Measurements from ENCODE around the gene CALD1. TPM values are rescaled to one million over a fixed set of nuclear protein-coding genes. Genes with fewer than 3 reads are reported as not detected.
A peak's percentile ranks its signal among the peaks of the same experiment; 100 is the strongest.

CALD1 gene, protein sequence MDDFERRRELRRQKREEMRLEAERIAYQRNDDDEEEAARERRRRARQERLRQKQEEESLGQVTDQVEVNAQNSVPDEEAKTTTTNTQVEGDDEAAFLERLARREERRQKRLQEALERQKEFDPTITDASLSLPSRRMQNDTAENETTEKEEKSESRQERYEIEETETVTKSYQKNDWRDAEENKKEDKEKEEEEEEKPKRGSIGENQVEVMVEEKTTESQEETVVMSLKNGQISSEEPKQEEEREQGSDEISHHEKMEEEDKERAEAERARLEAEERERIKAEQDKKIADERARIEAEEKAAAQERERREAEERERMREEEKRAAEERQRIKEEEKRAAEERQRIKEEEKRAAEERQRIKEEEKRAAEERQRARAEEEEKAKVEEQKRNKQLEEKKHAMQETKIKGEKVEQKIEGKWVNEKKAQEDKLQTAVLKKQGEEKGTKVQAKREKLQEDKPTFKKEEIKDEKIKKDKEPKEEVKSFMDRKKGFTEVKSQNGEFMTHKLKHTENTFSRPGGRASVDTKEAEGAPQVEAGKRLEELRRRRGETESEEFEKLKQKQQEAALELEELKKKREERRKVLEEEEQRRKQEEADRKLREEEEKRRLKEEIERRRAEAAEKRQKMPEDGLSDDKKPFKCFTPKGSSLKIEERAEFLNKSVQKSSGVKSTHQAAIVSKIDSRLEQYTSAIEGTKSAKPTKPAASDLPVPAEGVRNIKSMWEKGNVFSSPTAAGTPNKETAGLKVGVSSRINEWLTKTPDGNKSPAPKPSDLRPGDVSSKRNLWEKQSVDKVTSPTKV
- 1,000 to 10,000 TPM in 1 of 5 donors, 100 to 1,000 TPM in 4; 300 to 1,007 (median 620) TPM for total RNA-seq
- 100 to 1,000 TPM; 146 to 179 (median 172) TPM for polyA plus RNA-seq
- long read RNA-seq, donor 1, full-length matches to known transcripts: 21 of 204 reads
- long read RNA-seq, donor 1, partial matches to known transcripts: 183 of 204 reads
- long read RNA-seq, donor 1, other reads (novel, unspliced or antisense): 0 of 204 reads
- long read RNA-seq, donor 2, full-length matches to known transcripts: 31 of 149 reads
- long read RNA-seq, donor 2, partial matches to known transcripts: 118 of 149 reads
- long read RNA-seq, donor 2, other reads (novel, unspliced or antisense): 0 of 149 reads
- long read RNA-seq, donor 3, full-length matches to known transcripts: 8 of 57 reads
- long read RNA-seq, donor 3, partial matches to known transcripts: 49 of 57 reads
- long read RNA-seq, donor 3, other reads (novel, unspliced or antisense): 0 of 57 reads
- long read RNA-seq, donor 4, partial matches to known transcripts: 17 of 19 reads
- long read RNA-seq, donor 4, other reads (novel, unspliced or antisense): 0 of 19 reads
- long read RNA-seq, donor 5, full-length matches to known transcripts: 7 of 184 reads
- long read RNA-seq, donor 5, partial matches to known transcripts: 165 of 184 reads
- long read RNA-seq, donor 5, other reads (novel, unspliced or antisense): 12 of 184 reads
- long read RNA-seq, donor 6, full-length matches to known transcripts: 36 of 319 reads
- long read RNA-seq, donor 6, partial matches to known transcripts: 283 of 319 reads
- long read RNA-seq, donor 6, other reads (novel, unspliced or antisense): 0 of 319 reads
- long read RNA-seq, donor 7, full-length matches to known transcripts: 9 of 417 reads
- long read RNA-seq, donor 7, partial matches to known transcripts: 408 of 417 reads
- long read RNA-seq, donor 7, other reads (novel, unspliced or antisense): 0 of 417 reads
- long read RNA-seq, donor 8, full-length matches to known transcripts: 11 of 119 reads
- long read RNA-seq, donor 8, partial matches to known transcripts: 108 of 119 reads
- long read RNA-seq, donor 8, other reads (novel, unspliced or antisense): 0 of 119 reads
- long read RNA-seq, donor 9, full-length matches to known transcripts: 8 of 129 reads
- long read RNA-seq, donor 9, partial matches to known transcripts: 121 of 129 reads
- long read RNA-seq, donor 9, other reads (novel, unspliced or antisense): 0 of 129 reads
- long read RNA-seq, donor 10, full-length matches to known transcripts: 7 of 77 reads
- long read RNA-seq, donor 10, partial matches to known transcripts: 70 of 77 reads
- long read RNA-seq, donor 10, other reads (novel, unspliced or antisense): 0 of 77 reads

DNA sequence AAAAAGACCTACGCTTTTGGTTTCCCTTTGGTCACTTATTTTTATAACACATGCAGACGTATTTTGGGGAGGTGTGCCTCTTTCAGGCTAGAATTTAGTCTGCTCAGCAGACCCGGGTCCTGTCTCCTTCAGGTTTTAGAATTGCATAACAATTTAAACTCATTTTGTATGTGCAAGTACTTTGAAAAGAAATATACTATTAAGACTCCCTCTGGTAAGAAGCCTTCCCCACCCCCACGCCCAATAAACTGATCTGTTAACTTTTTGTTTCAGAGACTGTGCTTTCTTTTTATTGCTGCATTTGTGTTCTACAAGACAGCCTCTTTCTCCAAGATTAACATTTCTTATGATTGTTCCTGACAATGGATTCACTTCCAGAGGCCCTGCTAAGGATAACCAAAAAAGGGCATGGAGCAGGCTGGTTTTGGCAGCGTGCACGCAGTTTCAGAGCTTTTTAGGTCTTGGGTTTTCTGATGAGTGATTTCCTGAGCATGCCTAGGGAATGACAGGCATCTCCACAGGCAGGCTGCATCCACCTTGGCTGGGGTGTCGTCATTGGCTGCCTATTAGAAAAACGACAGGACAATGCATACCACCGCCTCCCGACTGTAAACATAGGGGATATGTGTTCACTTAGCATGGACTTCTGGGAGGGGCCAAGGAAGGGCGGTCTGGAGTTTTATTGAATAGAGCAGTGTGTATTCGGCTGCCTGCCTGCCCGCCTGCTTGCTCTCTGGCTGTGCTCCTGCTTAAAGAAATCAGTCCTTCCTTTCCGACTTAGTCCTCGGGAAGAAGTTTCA, at the start of gene CALD1:
Gene CALD1, plus strand, starts transcription at position 694 of the 800 bp plus-strand sequence. CDS start 88,100 bp downstream, outside the sequence.
- no peaks in the 10 kb centered on the region for H3K27me3 ChIP-seq
- peak within 1 kb of the TSS; percentile 44 to 56 (median 52) for H3K4me3 ChIP-seq
- no peaks in the 10 kb centered on the region for H3K36me3 ChIP-seq
- TF ChIP-seq POLR2A (IDR thresholded peaks at IDR 0.05): peak in 2 of 4 donors; percentile 18 to 24
- peak; percentile 84 for TF ChIP-seq EP300 (IDR thresholded peaks at IDR 0.05)
- TF ChIP-seq, protein P1, sequence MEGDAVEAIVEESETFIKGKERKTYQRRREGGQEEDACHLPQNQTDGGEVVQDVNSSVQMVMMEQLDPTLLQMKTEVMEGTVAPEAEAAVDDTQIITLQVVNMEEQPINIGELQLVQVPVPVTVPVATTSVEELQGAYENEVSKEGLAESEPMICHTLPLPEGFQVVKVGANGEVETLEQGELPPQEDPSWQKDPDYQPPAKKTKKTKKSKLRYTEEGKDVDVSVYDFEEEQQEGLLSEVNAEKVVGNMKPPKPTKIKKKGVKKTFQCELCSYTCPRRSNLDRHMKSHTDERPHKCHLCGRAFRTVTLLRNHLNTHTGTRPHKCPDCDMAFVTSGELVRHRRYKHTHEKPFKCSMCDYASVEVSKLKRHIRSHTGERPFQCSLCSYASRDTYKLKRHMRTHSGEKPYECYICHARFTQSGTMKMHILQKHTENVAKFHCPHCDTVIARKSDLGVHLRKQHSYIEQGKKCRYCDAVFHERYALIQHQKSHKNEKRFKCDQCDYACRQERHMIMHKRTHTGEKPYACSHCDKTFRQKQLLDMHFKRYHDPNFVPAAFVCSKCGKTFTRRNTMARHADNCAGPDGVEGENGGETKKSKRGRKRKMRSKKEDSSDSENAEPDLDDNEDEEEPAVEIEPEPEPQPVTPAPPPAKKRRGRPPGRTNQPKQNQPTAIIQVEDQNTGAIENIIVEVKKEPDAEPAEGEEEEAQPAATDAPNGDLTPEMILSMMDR (IDR thresholded peaks at IDR 0.05): no peak
- peak; percentile 79 to 85 (median 85) for TF ChIP-seq POLR2AphosphoS5 (IDR thresholded peaks at IDR 0.05)
- H3K9me3 ChIP-seq: no peaks in the 10 kb centered on the region
- 19 to 25% (median 24%) methylated on average over 10 to 15 of the region's 15 CpGs for WGBS, 5 donors
- peak within 1 kb of the TSS; percentile 28 to 91 (median 85) for H3K27ac ChIP-seq
- peak; percentile 57 to 93 for DNase-seq
- peaks cover 0 to 21% (median 17%) of the 10 kb centered on the region in 4 donors for H3K4me1 ChIP-seq
- intact Hi-C loops (cut with DNase I; ENCODE audit: low total_unique reads): no loop called here

DNA sequence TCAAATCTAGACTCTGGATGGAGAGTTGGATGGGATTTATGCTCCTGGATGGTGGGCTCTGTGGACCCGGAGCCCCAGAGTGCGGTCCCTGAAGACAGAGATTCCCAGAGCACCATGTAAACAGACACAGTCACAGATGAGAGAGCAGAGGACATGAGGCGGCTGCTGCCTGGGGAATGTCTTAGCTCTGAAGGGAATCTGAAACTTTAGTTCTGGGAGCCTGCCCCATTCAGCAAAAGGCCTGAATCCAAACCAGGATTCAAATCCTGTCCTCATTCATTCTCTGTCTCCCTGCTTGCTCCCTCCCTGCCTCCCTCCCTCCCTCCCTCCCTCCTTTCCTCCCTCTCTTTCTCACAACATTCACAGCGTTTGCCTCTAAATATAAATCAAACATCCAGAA, 49.5 kb upstream of the CALD1 start:
- TF ChIP-seq EP300 (IDR thresholded peaks at IDR 0.05): no peak
- TF ChIP-seq, protein P1 (IDR thresholded peaks at IDR 0.05): no peak
- TF ChIP-seq POLR2AphosphoS5 (IDR thresholded peaks at IDR 0.05): no peak
- TF ChIP-seq POLR2A (IDR thresholded peaks at IDR 0.05): no peak
- WGBS, 5 donors: 48 to 67% (median 60%) methylated on average over 4 of the region's 4 CpGs
- H3K36me3 ChIP-seq: no peaks in the 10 kb centered on the region
- peak in 1 of 2 donors; percentile 61 for DNase-seq
- peaks cover 0 to 34% (median 15%) of the 10 kb centered on the region in 4 donors for H3K4me1 ChIP-seq
- intact Hi-C loops (cut with DNase I; ENCODE audit: low total_unique reads): no loop called here
- H3K9me3 ChIP-seq: no peaks in the 10 kb centered on the region
- no peaks in the 10 kb centered on the region for H3K27me3 ChIP-seq
- H3K4me3 ChIP-seq: no peak overlapping the region
- H3K27ac ChIP-seq: peak overlapping the region; percentile 56 to 86 (median 74)

DNA sequence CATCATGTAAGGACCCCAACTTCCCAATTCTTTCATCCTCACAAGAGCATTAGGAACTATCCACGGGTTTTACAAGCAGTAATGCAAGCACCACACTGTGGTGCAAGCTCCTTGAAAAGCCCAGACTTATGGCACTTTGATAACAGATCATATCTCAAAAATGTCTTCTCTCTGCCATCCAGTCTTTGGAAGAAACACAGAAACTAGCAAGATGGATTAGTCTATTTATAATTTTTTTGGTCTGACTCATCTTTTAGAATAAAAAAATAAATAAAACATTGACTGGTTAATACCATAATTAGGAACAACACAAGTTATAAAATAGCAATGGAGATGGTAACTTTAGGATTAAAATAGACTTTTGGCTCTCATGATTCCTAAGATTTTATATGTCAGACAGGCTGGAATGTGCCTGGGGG, 49.0 kb upstream of the CALD1 start:
- no peaks in the 10 kb centered on the region for H3K27me3 ChIP-seq
- intact Hi-C loops (cut with DNase I; ENCODE audit: low total_unique reads): no loop called here
- no peaks in the 10 kb centered on the region for H3K9me3 ChIP-seq
- H3K27ac ChIP-seq: peak overlapping the region; percentile 54 to 86 (median 74)
- 8 to 19% (median 13%) methylated on average over 1 of the region's 1 CpG for WGBS, 5 donors
- TF ChIP-seq, protein P1 (IDR thresholded peaks at IDR 0.05): no peak
- peak in 2 of 3 donors; percentile 11 to 19 for TF ChIP-seq POLR2AphosphoS5 (IDR thresholded peaks at IDR 0.05)
- peaks cover 0 to 34% (median 15%) of the 10 kb centered on the region in 4 donors for H3K4me1 ChIP-seq
- H3K4me3 ChIP-seq: no peak overlapping the region
- H3K36me3 ChIP-seq: no peaks in the 10 kb centered on the region
- DNase-seq: no peak

All from stomach (tissue), 19 donors.